ENCODE data around the gene LILRB3.
"Not testable (repeated sequence)": the region's sequence is repeated elsewhere in the genome, so short reads cannot be mapped to it uniquely, and the experiment has no call there.

Gene LILRB3

GRCh38 chr19:54209058-54209810 is 13.6 kb downstream of the LILRB3 start:
- no peak for DNase-seq

DNA sequence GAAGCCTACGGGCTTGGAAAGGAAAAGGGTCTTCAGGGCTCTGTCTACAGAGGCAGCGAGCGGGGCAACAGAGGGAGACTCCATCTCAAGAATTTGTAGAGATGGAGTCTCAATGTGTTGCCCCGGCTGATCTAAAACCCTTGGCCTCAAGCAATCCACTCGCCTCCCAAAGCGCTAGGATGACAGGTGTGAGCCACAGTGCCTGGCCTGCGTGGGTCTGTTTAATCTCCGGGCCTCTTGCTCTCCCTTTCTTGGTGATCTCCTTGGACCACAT is 14.1 kb downstream of the LILRB3 start:
- DNase-seq: no peak

DNA sequence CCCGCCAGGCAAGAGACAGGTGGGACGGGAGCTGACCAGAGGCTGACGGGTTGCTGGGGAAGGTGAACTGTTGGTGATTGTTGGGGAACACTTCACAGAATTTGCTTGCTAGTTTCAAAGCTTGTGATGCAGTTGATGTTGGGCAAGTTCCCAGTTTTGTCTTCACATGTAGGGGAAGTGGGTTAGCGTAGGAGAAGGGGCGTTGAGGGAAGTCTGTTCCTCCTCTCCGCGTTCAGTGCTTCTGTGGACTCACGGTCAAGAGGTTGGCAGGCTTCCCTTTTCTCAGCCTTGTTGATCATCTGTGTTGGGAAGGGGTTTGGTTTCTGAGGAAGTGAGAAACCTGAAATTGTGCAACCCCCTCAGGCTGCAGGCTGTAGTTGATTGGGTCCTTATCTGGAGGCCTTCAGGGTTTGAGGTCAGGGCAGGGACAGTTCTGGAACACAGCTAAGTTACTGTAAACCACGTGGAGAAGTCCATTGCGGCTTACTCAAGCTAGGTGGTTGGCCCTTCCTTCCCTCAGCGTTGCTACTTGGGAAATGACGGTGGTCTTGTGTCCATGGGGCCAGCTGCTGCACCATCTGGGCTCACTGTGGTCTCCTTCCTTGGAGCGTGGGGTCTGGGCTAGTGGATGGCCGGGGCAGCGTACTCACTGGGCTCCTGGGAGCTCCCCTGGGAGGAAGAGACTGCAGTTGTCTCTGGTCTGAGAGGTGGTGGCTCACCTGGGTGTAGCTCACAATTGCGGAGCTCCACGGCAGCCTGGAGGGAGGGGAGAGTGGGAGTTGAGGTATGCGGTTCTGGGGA is 14.6 kb downstream of the LILRB3 start:
- no peak for DNase-seq

DNA sequence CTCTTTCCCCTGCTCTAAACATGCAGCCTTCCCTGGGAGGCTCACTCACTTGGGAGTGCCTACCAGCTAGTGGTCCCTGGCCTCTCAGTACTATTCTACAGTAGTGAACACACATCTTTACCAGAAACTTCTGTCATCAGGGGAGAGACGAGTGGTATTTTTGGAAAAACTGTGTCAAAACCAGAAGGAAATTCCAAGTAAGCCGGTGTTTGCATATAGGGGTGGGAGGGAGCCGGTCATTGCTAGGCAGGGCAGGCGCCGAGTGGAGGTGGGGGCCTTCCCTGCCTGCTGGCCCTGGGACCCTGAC is 15.2 kb downstream of the LILRB3 start:
- no peak for DNase-seq

DNA sequence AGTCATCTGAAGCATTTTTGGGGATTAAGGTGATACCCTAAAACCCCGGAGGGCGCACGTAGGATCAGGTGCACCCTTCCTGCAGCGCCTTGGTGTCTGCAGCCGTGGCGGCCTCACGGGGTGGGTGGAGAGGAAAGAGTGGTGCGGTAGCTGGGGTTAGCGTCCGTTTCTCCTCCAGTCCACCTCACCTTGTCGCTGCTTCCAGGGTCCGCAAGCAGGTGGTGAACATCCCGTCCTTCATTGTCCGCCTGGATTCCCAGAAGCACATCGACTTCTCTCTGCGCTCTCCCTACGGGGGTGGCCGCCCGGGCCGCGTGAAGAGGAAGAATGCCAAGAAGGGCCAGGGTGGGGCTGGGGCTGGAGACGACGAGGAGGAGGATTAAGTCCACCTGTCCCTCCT is 15.6 kb downstream of the LILRB3 start:
- not testable (repeated sequence) for DNase-seq

DNA sequence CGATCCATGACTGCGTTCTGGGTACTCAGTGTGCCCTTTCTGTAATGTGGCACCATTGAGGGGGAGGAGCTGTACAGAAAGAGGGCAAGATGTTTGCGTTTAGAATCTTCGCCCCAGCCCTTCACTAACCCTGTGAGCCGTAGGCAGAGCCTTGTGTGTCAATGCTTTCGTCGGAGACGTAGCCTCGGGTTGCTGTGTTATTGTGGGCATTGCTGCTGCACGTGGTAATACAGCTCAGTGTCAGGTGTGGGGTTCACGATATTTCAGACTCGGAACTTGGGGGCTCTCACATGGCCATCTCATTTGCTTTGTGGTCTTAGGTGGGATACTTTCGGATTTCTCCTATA is 16.0 kb downstream of the LILRB3 start:
- no peak for DNase-seq

GRCh38 chr19:54206030-54206830 is 16.6 kb downstream of the LILRB3 start:
- DNase-seq: no peak

DNA sequence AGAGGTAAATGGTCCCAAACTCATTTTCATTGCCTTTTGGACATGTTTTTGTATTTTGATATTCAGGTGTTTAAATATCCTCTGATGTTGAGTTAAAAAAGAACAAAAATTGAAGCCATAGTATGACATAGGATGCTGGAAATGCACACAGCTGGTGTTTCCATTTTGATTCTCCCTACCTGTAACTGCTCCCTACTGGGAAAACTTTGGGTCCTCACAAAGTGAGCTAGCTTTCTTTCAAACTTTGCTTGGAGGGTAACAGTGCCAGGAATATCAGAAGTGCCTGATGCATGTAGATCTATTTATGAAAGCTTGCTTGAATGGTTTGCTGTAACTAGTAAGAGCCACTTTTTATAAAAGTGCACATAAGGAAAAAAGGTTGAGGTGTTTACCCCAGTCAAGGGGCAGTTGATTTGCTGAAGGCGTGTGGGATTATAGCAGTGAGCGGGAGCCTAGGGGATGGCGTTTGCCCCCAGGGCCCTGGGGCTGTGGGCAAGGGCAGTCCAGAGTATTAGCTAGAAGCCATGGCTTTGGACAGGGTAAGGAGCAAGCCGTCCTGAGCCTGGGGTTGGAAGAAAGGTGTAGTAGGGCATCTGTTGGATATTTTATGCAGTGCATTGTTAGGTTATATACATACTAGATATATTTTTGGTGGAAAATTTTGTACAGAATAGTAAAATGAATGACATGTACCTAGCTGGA is 17.9 kb downstream of the LILRB3 start:
- DNase-seq: no peak

DNA sequence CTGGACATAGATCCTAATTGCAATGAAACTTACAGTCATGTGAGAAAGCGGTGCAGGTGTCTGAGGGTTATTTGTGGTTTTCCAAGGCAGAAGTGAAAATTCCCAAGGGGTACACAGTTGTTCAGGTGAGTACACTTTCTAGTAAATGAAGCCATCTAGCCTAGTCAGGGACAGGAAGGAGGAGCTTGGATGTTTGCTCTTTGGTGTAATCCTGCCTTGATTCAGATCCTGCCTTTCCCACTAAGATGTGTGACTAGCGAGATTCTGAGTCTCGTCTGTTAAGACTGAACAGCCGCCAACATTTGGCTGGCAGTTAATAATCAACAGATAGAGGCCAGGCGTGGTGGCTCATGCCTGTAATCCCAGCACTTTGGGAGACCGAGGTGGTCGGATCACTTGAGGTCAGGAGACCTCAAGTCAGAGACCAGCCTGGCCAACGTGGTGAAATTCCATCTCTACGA is 19.6 kb downstream of the LILRB3 start:
- DNase-seq: no peak

DNA sequence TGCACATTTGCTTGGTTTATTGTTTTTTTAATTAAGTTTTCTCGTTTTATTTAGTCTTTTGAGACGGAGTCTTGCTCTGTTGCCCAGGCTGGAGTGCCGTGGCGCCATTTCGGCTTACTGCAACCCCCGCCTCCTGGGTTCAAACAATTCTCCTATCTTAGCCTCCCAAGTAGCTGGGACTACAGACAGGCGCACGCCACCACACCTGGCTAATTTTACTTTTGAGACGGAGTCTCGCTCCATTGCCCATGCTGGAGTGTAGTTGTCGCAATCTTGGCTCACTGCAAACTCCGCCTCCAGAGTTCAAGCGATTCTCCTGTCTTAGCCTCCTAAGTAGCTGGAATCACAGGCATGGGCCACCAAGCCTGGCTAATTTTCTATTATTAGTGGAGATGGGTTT is 20.8 kb downstream of the LILRB3 start:
- no peak for DNase-seq

DNA sequence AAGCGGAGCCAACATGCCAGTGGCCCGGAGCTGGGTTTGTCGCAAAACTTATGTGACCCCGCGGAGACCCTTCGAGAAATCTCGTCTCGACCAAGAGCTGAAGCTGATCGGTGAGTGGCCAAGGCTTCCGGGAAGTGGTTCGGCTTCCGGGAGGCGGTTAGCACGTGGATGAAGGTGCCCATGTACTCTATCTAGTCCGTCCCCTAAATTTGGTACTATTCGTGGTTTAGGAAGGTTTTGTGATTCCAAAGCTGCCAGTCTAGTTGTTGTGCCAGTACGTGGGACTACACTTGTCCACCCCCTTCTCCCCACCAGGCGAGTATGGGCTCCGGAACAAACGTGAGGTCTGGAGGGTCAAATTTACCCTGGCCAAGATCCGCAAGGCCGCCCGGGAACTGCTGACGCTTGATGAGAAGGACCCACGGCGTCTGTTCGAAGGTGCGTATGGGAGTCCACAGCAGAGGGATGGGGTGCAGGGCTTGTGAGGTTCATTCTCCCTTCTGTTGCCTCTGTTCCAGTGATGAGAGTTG is 21.6 kb downstream of the LILRB3 start:
- DNase-seq: no peak

- DNase-seq: no peak
These were observed 23.4 kb downstream of the LILRB3 start for GRCh38 chr19:54199401-54199800.

- DNase-seq: no peak
These were observed 25.7 kb downstream of the LILRB3 start for GRCh38 chr19:54197121-54197520.

GRCh38 chr19:54196536-54196935 is 26.3 kb downstream of the LILRB3 start:
- DNase-seq: no peak

DNA sequence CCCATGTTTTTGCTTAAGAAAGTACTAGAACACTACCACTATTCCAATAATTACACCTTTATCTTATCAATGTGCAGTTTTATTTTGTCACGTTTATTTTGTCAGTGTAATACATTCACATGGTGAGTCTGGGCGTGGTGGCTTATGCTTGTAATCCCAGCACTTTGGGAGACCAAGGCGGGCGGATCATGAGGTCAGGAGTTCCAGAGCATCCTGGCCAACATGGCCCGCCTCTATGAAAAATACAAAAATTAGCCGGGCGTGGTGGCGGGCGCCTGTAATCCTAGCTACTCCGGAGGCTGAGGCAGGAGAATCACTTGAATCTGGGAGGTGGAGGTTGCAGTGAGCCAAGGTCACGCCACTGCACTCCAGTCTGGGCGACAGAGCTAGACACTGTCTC is 28.3 kb downstream of the LILRB3 start:
- DNase-seq: not testable (repeated sequence)

DNA sequence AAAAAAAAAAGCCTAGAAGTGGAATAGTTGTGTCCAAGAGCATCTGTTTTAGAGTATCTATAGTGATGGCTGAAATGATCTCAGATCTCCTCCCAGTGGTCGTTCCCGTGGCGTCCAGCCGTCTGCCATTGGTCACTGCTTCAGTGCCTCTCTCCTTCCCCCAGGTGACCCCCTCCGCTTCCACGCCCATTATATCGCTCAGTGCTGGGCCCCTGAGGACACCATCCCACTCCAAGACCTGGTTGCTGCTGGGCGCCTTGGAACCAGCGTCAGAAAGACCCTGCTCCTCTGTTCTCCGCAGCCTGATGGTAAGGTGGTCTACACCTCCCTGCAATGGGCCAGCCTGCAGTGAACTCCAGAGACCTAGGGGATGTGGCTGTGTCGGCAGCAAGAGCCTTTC is 29.8 kb downstream of the LILRB3 start:
- no peak for DNase-seq

- DNase-seq: no peak
These were observed 30.9 kb downstream of the LILRB3 start for GRCh38 chr19:54191811-54192453.

- peak; percentile 89 for DNase-seq
These were observed 31.6 kb downstream of the LILRB3 start, which contains the start of gene TSEN34 for GRCh38 chr19:54191011-54191810. Gene TSEN34 (plus strand): TSS chr19:54191308. CDS start chr19:54191365, 57 bp downstream.

GRCh38 chr19:54190503-54191010 is 32.2 kb downstream of the LILRB3 start:
- peak; percentile 100 for DNase-seq

DNA sequence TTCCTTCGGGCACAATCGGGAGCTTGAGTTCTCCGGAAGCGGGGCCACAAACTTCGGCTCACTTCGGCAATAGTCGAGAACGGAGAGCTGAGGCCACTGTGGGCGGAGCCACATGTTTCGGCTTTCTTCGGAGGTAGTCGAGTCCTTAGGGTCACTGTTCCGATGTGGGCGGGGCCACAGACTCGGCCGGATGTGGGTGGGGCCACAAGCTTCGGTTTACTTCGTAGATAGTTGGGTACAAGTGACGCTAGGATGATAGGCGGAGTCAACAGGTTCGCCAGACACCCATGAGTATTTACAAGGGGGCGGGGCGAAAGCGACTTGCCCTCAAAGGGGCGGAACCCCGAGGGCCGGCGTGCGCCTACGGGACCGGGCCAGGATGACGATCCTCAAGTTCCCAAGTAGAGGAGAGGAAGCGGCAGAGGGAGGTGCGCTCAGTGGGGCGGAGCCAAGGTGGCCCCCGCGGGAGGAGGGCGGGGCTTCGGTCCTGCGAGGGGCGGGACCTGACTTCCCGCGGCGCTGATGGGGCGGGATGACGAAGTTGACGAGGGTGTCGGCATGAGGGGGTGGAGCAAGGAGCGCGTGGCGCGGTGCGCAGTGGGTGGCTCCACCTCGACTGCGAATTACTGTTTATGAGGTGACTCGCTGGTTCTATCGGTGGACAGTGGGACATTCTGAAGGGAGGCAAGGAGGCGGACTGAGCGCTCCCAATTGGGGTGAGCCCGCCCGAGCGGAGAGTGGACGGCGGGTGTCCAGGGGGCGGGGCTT is 32.9 kb downstream of the LILRB3 start:
- peak; percentile 100 for DNase-seq

Data from NCI-H1436 (cell line).